Measurements from ENCODE around the gene KRTAP10-8. TPM values are rescaled to one million over a fixed set of nuclear protein-coding genes. Genes with fewer than 3 reads are reported as not detected.

Gene KRTAP10-8, protein sequence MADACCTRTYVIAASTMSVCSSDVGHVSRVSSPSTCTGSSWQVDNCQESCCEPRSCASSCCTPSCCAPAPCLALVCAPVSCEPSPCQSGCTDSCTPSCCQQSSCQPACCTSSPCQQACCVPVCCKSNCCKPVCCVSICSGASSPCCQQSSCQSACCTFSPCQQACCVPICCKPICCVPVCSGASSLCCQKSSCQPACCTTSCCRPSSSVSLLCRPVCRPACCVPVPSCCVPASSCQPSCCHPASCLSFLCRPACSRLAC
- not detected for total RNA-seq

DNA sequence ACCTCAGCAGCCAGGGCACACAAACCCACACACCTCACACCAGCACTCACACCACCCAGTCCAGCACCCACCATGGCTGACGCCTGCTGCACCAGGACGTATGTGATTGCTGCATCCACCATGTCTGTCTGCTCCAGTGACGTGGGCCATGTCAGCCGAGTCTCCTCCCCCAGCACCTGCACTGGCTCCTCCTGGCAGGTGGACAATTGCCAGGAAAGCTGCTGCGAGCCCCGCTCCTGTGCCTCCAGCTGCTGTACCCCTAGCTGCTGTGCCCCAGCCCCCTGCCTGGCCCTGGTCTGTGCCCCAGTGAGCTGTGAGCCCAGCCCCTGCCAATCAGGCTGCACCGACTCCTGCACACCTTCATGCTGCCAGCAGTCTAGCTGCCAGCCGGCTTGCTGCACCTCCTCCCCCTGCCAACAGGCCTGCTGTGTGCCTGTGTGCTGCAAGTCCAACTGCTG lies at the start of gene KRTAP10-8:
Gene KRTAP10-8, plus strand, starts transcription at position 51 of the 458 bp plus-strand sequence. Its CDS starts 22 bp downstream, at position 73.
- DNase-seq (ENCODE audit: extremely low spot score) = no peak
- no peak within 1 kb of the TSS for H3K4me3 ChIP-seq
- H3K27me3 ChIP-seq = peaks cover 0 to 47% (median 0%) of the 10 kb centered on the region in 4 donors
- TF ChIP-seq, protein P1, sequence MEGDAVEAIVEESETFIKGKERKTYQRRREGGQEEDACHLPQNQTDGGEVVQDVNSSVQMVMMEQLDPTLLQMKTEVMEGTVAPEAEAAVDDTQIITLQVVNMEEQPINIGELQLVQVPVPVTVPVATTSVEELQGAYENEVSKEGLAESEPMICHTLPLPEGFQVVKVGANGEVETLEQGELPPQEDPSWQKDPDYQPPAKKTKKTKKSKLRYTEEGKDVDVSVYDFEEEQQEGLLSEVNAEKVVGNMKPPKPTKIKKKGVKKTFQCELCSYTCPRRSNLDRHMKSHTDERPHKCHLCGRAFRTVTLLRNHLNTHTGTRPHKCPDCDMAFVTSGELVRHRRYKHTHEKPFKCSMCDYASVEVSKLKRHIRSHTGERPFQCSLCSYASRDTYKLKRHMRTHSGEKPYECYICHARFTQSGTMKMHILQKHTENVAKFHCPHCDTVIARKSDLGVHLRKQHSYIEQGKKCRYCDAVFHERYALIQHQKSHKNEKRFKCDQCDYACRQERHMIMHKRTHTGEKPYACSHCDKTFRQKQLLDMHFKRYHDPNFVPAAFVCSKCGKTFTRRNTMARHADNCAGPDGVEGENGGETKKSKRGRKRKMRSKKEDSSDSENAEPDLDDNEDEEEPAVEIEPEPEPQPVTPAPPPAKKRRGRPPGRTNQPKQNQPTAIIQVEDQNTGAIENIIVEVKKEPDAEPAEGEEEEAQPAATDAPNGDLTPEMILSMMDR (IDR thresholded peaks at IDR 0.05) = no peak
- no peak for TF ChIP-seq POLR2A (IDR thresholded peaks at IDR 0.05; ENCODE audit: low read depth)
- no peak for TF ChIP-seq POLR2AphosphoS5 (IDR thresholded peaks at IDR 0.05)
- TF ChIP-seq EP300 (IDR thresholded peaks at IDR 0.05) = no peak
- H3K36me3 ChIP-seq = no peaks in the 10 kb centered on the region
- peaks cover 0 to 31% (median 23%) of the 10 kb centered on the region in 4 donors for H3K9me3 ChIP-seq
- intact Hi-C loops (cut with DNase I) = no loop called here
- WGBS = 100% methylated on average over 4 of the region's 8 CpGs
- H3K27ac ChIP-seq (replicated peaks in 1 of 4) = no peak within 1 kb of the TSS
- H3K4me1 ChIP-seq = no peaks in the 10 kb centered on the region

DNA sequence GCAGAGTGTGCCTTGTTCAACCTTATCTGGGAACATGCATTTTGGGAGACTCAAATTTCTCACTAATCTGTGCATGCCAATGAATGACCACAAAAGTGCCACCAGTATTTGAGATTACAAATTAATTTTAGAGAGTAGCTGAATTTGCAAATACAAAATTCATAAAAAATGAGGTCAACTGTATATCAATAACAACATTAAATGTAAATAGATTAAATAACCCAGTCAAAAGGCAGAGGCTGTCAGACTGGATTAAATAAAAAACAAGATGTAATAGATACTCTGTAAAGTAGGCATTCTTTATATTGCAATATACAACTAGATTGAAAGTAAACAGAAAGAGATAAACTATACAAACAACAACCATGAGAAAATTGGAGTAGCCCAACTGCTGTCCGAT lies 47.8 kb upstream of the KRTAP10-8 start:
- Histone ChIP-seq H3K9me3 (peaks cover 0 to 12% (median 4%) of the 10 kb centered on the region in 4 donors), H3K4me1 (no peaks in the 10 kb centered on the region), H3K27ac (replicated peaks in 1 of 4) (no peak overlapping the region), H3K4me3 (no peak overlapping the region), H3K36me3 (no peaks in the 10 kb centered on the region), H3K27me3 (peaks cover 0 to 12% (median 0%) of the 10 kb centered on the region in 4 donors)
- no peak for DNase-seq (ENCODE audit: extremely low spot score)
- TF ChIP-seq EP300 (IDR thresholded peaks at IDR 0.05) = no peak
- TF ChIP-seq POLR2A (IDR thresholded peaks at IDR 0.05; ENCODE audit: low read depth) = no peak
- TF ChIP-seq POLR2AphosphoS5 (IDR thresholded peaks at IDR 0.05) = no peak
- TF ChIP-seq, protein P1 (IDR thresholded peaks at IDR 0.05) = no peak
- WGBS = 91% methylated on average over 1 of the region's 1 CpG
- intact Hi-C loops (cut with DNase I) = no loop called here

DNA sequence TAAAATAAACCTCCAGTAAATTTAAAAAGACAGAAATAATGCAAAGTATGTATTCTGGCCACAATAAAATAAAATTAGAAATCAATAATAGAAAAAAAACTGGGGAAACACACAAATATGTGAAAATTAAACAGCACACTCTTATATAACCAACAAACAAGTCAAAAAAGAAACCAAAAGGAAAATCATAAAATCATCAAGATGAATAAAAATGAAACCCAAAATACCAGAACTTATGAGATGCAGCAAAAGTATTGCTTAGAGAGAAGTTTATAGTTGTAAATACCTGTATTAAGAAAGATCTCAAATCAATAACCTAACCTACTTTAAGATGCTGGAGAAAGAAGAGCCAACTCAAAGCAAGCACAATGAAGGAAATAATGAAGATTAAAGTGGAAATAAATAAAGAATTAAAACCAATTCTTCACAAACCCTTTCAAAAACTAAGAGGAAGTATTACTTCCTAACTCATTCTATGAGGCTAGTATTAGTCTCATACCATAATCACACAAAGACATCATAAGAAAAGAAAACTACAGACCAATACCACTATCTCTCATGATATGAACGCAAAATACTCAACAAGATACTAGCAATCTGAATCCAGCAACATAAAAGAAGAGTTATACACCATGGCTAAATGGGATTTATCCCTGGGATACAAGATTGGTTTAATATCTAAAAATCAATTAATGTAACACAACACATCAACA lies 46.8 kb upstream of the KRTAP10-8 start:
- no peak overlapping the region for H3K27ac ChIP-seq (replicated peaks in 1 of 4)
- no peaks in the 10 kb centered on the region for H3K36me3 ChIP-seq
- no peak for DNase-seq (ENCODE audit: extremely low spot score)
- 84% methylated on average over 1 of the region's 1 CpG for WGBS
- no peaks in the 10 kb centered on the region for H3K4me1 ChIP-seq
- H3K9me3 ChIP-seq = peaks cover 0 to 6% (median 2%) of the 10 kb centered on the region in 4 donors
- H3K4me3 ChIP-seq = no peak overlapping the region
- peaks cover 0 to 21% (median 0%) of the 10 kb centered on the region in 4 donors for H3K27me3 ChIP-seq
- intact Hi-C loops (cut with DNase I) = no loop called here
- TF ChIP-seq, protein P1 (IDR thresholded peaks at IDR 0.05) = no peak
- TF ChIP-seq POLR2AphosphoS5 (IDR thresholded peaks at IDR 0.05) (no peak), EP300 (IDR thresholded peaks at IDR 0.05) (no peak), POLR2A (IDR thresholded peaks at IDR 0.05; ENCODE audit: low read depth) (no peak)

DNA sequence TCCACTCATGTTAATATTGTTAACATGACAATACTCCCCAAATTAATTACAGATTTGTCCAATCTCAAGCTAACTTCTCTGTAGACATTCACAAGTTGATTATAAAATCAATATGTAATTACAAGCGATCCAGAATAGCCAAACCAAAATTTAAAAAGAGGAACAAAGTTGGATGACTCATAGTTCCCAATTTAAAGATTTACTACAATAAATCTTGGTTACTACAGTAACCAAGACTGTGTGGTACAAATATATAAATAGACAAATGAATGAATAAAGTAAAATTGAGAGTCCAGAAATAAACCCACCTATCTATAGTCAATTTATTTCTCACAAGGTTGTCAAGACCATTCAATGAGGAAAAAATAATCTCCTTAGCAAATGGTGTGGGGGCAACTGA lies 45.5 kb upstream of the KRTAP10-8 start:
- Histone ChIP-seq H3K4me3 (no peak overlapping the region), H3K36me3 (no peaks in the 10 kb centered on the region), H3K27ac (replicated peaks in 1 of 4) (no peak overlapping the region), H3K4me1 (no peaks in the 10 kb centered on the region), H3K27me3 (peaks cover 0 to 26% (median 0%) of the 10 kb centered on the region in 4 donors), H3K9me3 (peaks cover 0 to 10% (median 5%) of the 10 kb centered on the region in 4 donors)
- no peak for DNase-seq (ENCODE audit: extremely low spot score)
- TF ChIP-seq, protein P1 (IDR thresholded peaks at IDR 0.05) = no peak
- no peak for TF ChIP-seq EP300 (IDR thresholded peaks at IDR 0.05)
- TF ChIP-seq POLR2A (IDR thresholded peaks at IDR 0.05; ENCODE audit: low read depth) = no peak
- TF ChIP-seq POLR2AphosphoS5 (IDR thresholded peaks at IDR 0.05) = no peak
- intact Hi-C loops (cut with DNase I) = no loop called here
- WGBS = 58% methylated on average over 1 of the region's 1 CpG
